ENCODE measurements around the gene ASAP2.

ASAP2 gene

DNA sequence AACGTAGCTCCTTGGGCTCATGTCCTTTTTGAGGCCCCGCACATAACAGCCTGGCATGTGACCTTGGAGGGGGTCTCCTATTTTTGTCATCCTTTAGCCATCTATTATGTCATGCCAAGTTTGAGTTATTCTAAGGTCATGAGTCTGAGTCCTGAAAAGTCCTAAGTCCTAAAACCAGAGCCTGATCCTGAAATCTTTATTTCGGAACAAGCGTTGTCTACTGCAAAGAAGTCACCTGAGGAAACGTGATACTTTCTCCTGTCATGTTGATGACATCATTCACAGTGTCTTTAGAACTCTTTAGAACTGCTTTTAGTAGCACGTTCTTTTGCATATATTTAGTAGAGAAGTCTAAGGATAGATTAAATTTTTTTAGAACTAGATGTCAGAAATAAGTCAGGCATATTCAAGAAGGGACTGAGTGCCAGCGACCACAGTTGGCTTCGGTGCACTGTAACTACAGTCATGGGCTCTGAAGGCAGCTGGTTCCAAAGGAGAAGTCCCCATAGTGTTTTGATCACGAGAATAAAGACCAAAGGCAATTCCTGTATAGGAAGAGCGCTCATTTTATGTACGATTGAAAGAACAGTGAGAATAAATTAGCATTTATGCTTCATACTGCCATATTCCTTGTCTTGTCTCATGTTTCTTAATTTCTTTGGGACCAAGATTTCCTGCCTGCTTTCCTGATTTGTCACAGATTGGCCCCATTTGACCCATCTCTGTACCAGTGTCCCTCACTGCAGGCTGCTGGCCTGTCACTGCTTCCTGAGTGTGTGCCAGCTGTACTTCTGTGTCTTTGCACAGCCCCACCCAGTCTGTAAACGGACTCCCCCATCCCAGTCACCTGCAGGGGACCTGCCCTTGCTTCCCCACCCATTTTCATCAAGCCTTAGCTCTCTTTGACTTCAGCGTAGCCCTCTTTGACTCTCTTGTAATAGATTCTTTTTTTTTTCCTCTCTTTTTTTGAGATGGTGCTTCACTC is 75.8 kb downstream of the ASAP2 start:
- H3K4me1 ChIP-seq (ENCODE audit: control insufficient read depth in 2 of 2, insufficient read depth in 1 of 2, low read depth in 1 of 2, low read length in 2 of 2), result peaks cover 0 to 2% of the 10 kb centered on the region in 2 donors
- no peak overlapping the region for H2BK15ac ChIP-seq (ENCODE audit: low read length)
- H3K27me3 ChIP-seq (ENCODE audit: control insufficient read depth in 3 of 3, insufficient read depth in 3 of 3, low read depth in 1 of 3, low read length in 3 of 3), result no peaks in the 10 kb centered on the region
- no peak for DNase-seq (ENCODE audit: low spot score)
- H3K79me1 ChIP-seq (ENCODE audit: low read depth, low read length), result peaks cover 3% of the 10 kb centered on the region
- no peak overlapping the region for H3K4ac ChIP-seq (ENCODE audit: low read length)
- H4K8ac ChIP-seq (ENCODE audit: low read depth, low read length), result no peak overlapping the region
- no peak overlapping the region for H3K14ac ChIP-seq (ENCODE audit: low read length)
- H3K4me2 ChIP-seq (ENCODE audit: insufficient read depth, low read length, poor library complexity, severe bottlenecking), result no peak overlapping the region
- no peaks in the 10 kb centered on the region for H3K9me3 ChIP-seq (replicated peaks in 1 of 2; ENCODE audit: control insufficient read depth in 2 of 2, insufficient read depth in 1 of 2, low read depth in 1 of 2, low read length in 2 of 2)
- H4K91ac ChIP-seq (ENCODE audit: low read depth, low read length, poor library complexity), result no peak overlapping the region
- H2AFZ ChIP-seq (ENCODE audit: low read length), result no peak overlapping the region
- no CpG with 5 or more reads among the region's 13 CpGs for WGBS, 2 donors (ENCODE audit: extremely low coverage in 2 of 2, insufficient read length in 2 of 2, insufficient replicate concordance in 1 of 2)
- no peak overlapping the region for H2AK5ac ChIP-seq (ENCODE audit: low read depth, low read length)
- no peak overlapping the region for H3K27ac ChIP-seq (replicated peaks; ENCODE audit: low read length)
- peaks cover 5 to 75% of the 10 kb centered on the region in 2 donors for H3K36me3 ChIP-seq (replicated peaks in 1 of 2; ENCODE audit: control insufficient read depth in 2 of 2, insufficient read depth in 2 of 2, low read length in 2 of 2)
- H2BK5ac ChIP-seq (ENCODE audit: low read length), result no peak overlapping the region
- H3K9ac ChIP-seq (ENCODE audit: low read depth, low read length, poor library complexity), result no peak overlapping the region
- H3K4me3 ChIP-seq (ENCODE audit: low read length in 2 of 2), result no peak overlapping the region
- H3K23ac ChIP-seq (ENCODE audit: low read depth, low read length, poor library complexity), result no peak overlapping the region
- no peak overlapping the region for H2BK120ac ChIP-seq (ENCODE audit: low read depth, low read length)
- no peak overlapping the region for H2BK12ac ChIP-seq (ENCODE audit: low read length)
- H3K18ac ChIP-seq (ENCODE audit: low read length), result no peak overlapping the region

DNA sequence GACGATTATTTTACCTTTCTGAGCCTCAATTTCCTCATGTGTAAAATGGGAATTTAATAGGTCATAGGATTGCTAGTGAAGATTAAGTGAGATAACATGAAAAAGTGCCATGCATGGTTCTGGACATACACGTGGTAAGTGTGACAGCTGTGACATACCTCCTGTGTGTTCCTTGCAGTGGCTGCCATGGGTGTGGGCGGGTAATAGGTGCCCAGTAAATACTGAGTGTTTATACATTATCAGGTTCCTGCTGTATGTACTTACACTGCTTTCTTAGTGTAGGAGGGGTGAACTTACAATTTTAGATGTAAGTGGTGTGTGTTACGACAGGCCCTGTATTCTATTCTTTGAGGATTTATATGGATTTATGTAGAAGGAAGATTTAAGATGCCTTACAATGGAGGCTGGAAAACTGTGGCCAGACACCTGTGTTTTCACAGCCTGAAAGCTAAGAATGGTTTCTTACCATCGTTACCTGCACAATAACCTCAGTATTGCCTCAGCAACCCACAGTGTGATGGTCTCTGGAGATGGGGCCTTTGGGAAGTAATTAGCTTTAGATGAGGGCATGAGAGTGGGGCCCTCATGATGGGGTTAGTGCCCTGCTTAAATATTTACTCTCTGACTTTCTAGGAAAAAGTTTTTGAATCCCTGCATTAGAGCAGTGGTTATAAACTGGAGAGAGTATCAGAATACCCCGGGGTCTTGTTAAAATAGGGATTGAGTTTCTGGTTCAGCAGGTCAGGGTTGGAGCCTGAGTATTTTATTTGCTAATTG is 78.1 kb downstream of the ASAP2 start:
- Histone ChIP-seq H3K4me2 (ENCODE audit: insufficient read depth, low read length, poor library complexity, severe bottlenecking) (no peak overlapping the region), H3K36me3 (replicated peaks in 1 of 2; ENCODE audit: control insufficient read depth in 2 of 2, insufficient read depth in 2 of 2, low read length in 2 of 2) (peaks cover 0 to 87% of the 10 kb centered on the region in 2 donors), H3K18ac (ENCODE audit: low read length) (no peak overlapping the region), H4K8ac (ENCODE audit: low read depth, low read length) (no peak overlapping the region), H2AFZ (ENCODE audit: low read length) (no peak overlapping the region), H3K9ac (ENCODE audit: low read depth, low read length, poor library complexity) (no peak overlapping the region), H3K9me3 (replicated peaks in 1 of 2; ENCODE audit: control insufficient read depth in 2 of 2, insufficient read depth in 1 of 2, low read depth in 1 of 2, low read length in 2 of 2) (no peaks in the 10 kb centered on the region), H3K4me1 (ENCODE audit: control insufficient read depth in 2 of 2, insufficient read depth in 1 of 2, low read depth in 1 of 2, low read length in 2 of 2) (peaks cover 0 to 8% of the 10 kb centered on the region in 2 donors), H2BK15ac (ENCODE audit: low read length) (no peak overlapping the region), H3K27me3 (ENCODE audit: control insufficient read depth in 3 of 3, insufficient read depth in 3 of 3, low read depth in 1 of 3, low read length in 3 of 3) (no peaks in the 10 kb centered on the region), H2BK120ac (ENCODE audit: low read depth, low read length) (no peak overlapping the region), H4K91ac (ENCODE audit: low read depth, low read length, poor library complexity) (no peak overlapping the region), H3K14ac (ENCODE audit: low read length) (no peak overlapping the region), H3K4ac (ENCODE audit: low read length) (no peak overlapping the region), H3K27ac (replicated peaks; ENCODE audit: low read length) (no peak overlapping the region), H3K79me1 (ENCODE audit: low read depth, low read length) (peaks cover 3% of the 10 kb centered on the region), H3K4me3 (ENCODE audit: low read length in 2 of 2) (no peak overlapping the region), H2AK5ac (ENCODE audit: low read depth, low read length) (no peak overlapping the region), H2BK5ac (ENCODE audit: low read length) (no peak overlapping the region), H3K23ac (ENCODE audit: low read depth, low read length, poor library complexity) (no peak overlapping the region), H2BK12ac (ENCODE audit: low read length) (no peak overlapping the region)
- DNase-seq (ENCODE audit: low spot score), result no peak
- WGBS, 2 donors (ENCODE audit: extremely low coverage in 2 of 2, insufficient read length in 2 of 2, insufficient replicate concordance in 1 of 2), result no CpG with 5 or more reads among the region's 6 CpGs

DNA sequence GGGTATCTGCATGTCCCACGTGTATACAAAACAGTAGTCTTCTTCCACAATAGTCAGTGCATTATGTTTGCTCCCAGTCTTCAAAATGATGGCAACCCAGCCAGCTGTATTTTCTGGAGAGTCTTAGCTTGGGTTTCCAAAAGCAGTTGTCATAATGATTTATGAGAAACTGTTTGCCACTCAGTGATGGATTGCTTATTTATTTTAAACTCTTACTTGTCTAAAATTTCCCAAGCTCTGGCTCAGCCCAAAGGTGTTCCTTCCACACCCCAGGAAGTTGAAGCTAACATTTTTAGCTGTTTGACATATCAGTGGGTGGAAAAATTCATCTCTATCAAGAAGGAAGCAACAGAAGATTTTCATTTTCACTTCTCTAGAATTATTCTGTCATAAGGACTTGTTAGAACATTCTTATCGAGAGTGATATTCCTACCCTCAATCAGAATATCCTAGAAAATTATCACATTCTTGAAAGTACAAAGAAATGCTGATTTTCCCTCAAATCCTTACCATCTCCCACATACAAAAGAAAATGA is 78.8 kb downstream of the ASAP2 start:
- no CpG with 5 or more reads among the region's 2 CpGs for WGBS, 2 donors (ENCODE audit: extremely low coverage in 2 of 2, insufficient read length in 2 of 2, insufficient replicate concordance in 1 of 2)
- no peak overlapping the region for H3K18ac ChIP-seq (ENCODE audit: low read length)
- H3K9me3 ChIP-seq (replicated peaks in 1 of 2; ENCODE audit: control insufficient read depth in 2 of 2, insufficient read depth in 1 of 2, low read depth in 1 of 2, low read length in 2 of 2), result no peaks in the 10 kb centered on the region
- H3K27me3 ChIP-seq (ENCODE audit: control insufficient read depth in 3 of 3, insufficient read depth in 3 of 3, low read depth in 1 of 3, low read length in 3 of 3), result no peaks in the 10 kb centered on the region
- H4K8ac ChIP-seq (ENCODE audit: low read depth, low read length), result no peak overlapping the region
- no peak for DNase-seq (ENCODE audit: low spot score)
- peaks cover 0 to 80% of the 10 kb centered on the region in 2 donors for H3K36me3 ChIP-seq (replicated peaks in 1 of 2; ENCODE audit: control insufficient read depth in 2 of 2, insufficient read depth in 2 of 2, low read length in 2 of 2)
- no peak overlapping the region for H2BK15ac ChIP-seq (ENCODE audit: low read length)
- peaks cover 3% of the 10 kb centered on the region for H3K79me1 ChIP-seq (ENCODE audit: low read depth, low read length)
- no peak overlapping the region for H2BK120ac ChIP-seq (ENCODE audit: low read depth, low read length)
- peaks cover 0 to 8% of the 10 kb centered on the region in 2 donors for H3K4me1 ChIP-seq (ENCODE audit: control insufficient read depth in 2 of 2, insufficient read depth in 1 of 2, low read depth in 1 of 2, low read length in 2 of 2)
- no peak overlapping the region for H2AK5ac ChIP-seq (ENCODE audit: low read depth, low read length)
- no peak overlapping the region for H2BK5ac ChIP-seq (ENCODE audit: low read length)
- no peak overlapping the region for H4K91ac ChIP-seq (ENCODE audit: low read depth, low read length, poor library complexity)
- H3K14ac ChIP-seq (ENCODE audit: low read length), result no peak overlapping the region
- no peak overlapping the region for H3K23ac ChIP-seq (ENCODE audit: low read depth, low read length, poor library complexity)
- H2BK12ac ChIP-seq (ENCODE audit: low read length), result no peak overlapping the region
- no peak overlapping the region for H3K4ac ChIP-seq (ENCODE audit: low read length)
- no peak overlapping the region for H3K4me2 ChIP-seq (ENCODE audit: insufficient read depth, low read length, poor library complexity, severe bottlenecking)
- H3K27ac ChIP-seq (replicated peaks; ENCODE audit: low read length), result no peak overlapping the region
- no peak overlapping the region for H3K9ac ChIP-seq (ENCODE audit: low read depth, low read length, poor library complexity)
- no peak overlapping the region for H2AFZ ChIP-seq (ENCODE audit: low read length)
- no peak overlapping the region for H3K4me3 ChIP-seq (ENCODE audit: low read length in 2 of 2)

DNA sequence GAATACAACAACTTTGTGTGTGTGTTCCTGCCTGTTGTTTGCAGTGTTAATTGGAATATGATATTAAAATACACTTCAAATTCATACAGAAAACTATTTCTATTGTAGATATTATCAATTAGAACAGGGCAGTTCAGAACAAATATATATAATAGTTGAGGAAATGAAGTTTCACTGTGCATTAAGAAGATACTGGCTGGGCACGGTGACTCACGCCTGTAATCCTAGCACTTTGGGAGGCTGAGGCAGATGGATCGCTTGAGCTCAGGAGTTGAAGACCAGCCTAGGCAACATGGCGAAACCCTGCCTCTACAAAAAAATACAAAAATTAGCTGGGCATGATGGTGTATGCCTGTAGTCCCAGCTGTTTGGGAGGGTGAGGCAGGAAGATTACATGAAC is 79.3 kb downstream of the ASAP2 start:
- no peak overlapping the region for H3K4me2 ChIP-seq (ENCODE audit: insufficient read depth, low read length, poor library complexity, severe bottlenecking)
- no peak overlapping the region for H3K23ac ChIP-seq (ENCODE audit: low read depth, low read length, poor library complexity)
- no peak for DNase-seq (ENCODE audit: low spot score)
- no peak overlapping the region for H4K8ac ChIP-seq (ENCODE audit: low read depth, low read length)
- no peak overlapping the region for H3K4ac ChIP-seq (ENCODE audit: low read length)
- peaks cover 0 to 8% of the 10 kb centered on the region in 2 donors for H3K4me1 ChIP-seq (ENCODE audit: control insufficient read depth in 2 of 2, insufficient read depth in 1 of 2, low read depth in 1 of 2, low read length in 2 of 2)
- H2BK5ac ChIP-seq (ENCODE audit: low read length), result no peak overlapping the region
- no CpG with 5 or more reads among the region's 4 CpGs for WGBS, 2 donors (ENCODE audit: extremely low coverage in 2 of 2, insufficient read length in 2 of 2, insufficient replicate concordance in 1 of 2)
- H3K79me1 ChIP-seq (ENCODE audit: low read depth, low read length), result peaks cover 3% of the 10 kb centered on the region
- H2BK12ac ChIP-seq (ENCODE audit: low read length), result no peak overlapping the region
- H3K9me3 ChIP-seq (replicated peaks in 1 of 2; ENCODE audit: control insufficient read depth in 2 of 2, insufficient read depth in 1 of 2, low read depth in 1 of 2, low read length in 2 of 2), result no peaks in the 10 kb centered on the region
- no peak overlapping the region for H2BK15ac ChIP-seq (ENCODE audit: low read length)
- H3K18ac ChIP-seq (ENCODE audit: low read length), result no peak overlapping the region
- H3K14ac ChIP-seq (ENCODE audit: low read length), result no peak overlapping the region
- no peaks in the 10 kb centered on the region for H3K27me3 ChIP-seq (ENCODE audit: control insufficient read depth in 3 of 3, insufficient read depth in 3 of 3, low read depth in 1 of 3, low read length in 3 of 3)
- no peak overlapping the region for H2AK5ac ChIP-seq (ENCODE audit: low read depth, low read length)
- H3K9ac ChIP-seq (ENCODE audit: low read depth, low read length, poor library complexity), result no peak overlapping the region
- H3K27ac ChIP-seq (replicated peaks; ENCODE audit: low read length), result no peak overlapping the region
- peaks cover 0 to 78% of the 10 kb centered on the region in 2 donors for H3K36me3 ChIP-seq (replicated peaks in 1 of 2; ENCODE audit: control insufficient read depth in 2 of 2, insufficient read depth in 2 of 2, low read length in 2 of 2)
- H4K91ac ChIP-seq (ENCODE audit: low read depth, low read length, poor library complexity), result no peak overlapping the region
- H3K4me3 ChIP-seq (ENCODE audit: low read length in 2 of 2), result no peak overlapping the region
- H2AFZ ChIP-seq (ENCODE audit: low read length), result no peak overlapping the region
- no peak overlapping the region for H2BK120ac ChIP-seq (ENCODE audit: low read depth, low read length)
